ENCODE results near the gene CEP97.
A peak's percentile ranks its signal among the peaks of the same experiment; 100 is the strongest.
"Not testable (repeated sequence)": the region's sequence is repeated elsewhere in the genome, so short reads cannot be mapped to it uniquely, and the experiment has no call there.

The CEP97 gene

DNA sequence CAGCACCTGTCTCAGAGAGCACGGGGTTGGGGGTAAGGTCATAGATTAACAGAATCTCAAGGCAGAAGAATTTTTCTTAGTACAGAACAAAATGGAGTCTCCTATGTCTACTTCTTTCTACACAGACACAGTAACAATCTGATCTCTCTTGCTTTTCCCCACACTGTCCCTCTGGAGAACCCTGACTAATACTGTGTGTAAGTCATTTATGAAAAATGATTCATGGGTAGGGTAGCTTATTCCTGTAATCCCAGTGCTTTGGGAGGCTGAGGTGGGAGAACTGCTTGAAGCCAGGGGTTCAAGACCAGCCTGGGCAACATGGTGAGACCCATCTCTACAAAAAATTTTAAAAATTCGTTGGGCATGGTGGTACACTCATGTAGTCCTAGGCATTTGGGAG, 19.8 kb upstream of the CEP97 start:
- DNase-seq: not testable (repeated sequence)

DNA sequence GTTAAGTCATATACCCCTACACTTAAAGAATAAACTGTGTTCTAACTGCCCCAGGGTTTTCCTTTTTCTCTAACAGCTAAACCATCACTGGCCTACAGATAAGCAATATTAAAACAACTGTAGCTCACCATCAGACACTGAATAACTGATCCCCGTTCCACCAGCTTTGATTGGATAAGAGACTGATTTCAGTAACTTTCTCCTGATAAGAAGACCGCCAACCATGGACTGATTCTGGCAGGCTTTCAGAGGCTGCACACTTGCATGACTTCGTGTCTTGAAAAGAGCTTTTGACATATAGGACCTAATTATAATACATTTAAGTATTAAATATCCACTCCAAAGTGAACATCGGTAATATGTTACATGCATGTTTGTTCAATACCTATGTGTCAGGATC, 15.3 kb upstream of the CEP97 start:
- no peak for DNase-seq

DNA sequence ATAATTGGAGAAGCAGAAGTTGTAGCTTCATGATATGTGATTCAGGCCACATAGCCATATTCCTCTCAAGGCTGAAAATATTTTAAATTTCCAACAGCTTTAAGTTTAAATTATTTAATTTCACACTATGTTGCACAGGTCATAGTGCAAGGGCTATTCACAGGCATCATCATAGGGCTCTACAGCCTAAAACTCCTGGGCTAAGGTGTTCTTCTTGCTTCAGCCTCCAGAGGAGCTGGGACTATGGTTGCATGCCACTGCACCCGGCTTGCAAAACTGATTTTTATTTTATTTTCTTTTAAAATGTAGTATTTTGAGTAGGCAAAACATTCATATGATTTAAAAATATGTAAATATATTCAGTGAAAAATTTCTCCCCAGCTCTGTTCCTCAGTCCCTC, 6.0 kb upstream of the CEP97 start:
- DNase-seq: no peak

DNA sequence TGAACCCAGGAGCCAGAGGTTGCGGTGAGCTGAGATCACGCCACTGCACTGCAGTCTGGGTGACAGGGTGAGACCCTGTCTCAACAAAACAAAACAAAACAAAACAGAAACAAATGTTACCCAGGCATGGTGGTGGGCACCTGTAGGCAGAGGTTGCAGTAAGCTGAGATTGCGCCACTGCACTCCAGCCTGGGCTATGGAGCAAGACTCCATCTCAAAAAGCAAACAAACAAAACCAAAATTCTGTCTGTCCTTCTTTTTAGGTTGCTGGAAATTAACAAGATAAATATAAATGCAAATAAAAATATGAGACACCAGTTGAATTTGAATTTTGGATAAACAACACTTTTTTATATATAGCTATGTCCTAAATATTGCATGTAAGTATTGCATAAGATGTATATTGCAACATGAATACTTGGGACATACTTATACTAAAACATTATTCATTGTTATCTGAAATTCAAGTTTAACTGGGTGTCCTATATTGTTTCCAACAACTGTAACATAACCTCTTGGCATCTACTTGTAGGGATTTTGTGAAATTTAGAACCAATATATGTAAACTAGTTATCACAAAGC, 4.7 kb upstream of the CEP97 start:
- DNase-seq: no peak

DNA sequence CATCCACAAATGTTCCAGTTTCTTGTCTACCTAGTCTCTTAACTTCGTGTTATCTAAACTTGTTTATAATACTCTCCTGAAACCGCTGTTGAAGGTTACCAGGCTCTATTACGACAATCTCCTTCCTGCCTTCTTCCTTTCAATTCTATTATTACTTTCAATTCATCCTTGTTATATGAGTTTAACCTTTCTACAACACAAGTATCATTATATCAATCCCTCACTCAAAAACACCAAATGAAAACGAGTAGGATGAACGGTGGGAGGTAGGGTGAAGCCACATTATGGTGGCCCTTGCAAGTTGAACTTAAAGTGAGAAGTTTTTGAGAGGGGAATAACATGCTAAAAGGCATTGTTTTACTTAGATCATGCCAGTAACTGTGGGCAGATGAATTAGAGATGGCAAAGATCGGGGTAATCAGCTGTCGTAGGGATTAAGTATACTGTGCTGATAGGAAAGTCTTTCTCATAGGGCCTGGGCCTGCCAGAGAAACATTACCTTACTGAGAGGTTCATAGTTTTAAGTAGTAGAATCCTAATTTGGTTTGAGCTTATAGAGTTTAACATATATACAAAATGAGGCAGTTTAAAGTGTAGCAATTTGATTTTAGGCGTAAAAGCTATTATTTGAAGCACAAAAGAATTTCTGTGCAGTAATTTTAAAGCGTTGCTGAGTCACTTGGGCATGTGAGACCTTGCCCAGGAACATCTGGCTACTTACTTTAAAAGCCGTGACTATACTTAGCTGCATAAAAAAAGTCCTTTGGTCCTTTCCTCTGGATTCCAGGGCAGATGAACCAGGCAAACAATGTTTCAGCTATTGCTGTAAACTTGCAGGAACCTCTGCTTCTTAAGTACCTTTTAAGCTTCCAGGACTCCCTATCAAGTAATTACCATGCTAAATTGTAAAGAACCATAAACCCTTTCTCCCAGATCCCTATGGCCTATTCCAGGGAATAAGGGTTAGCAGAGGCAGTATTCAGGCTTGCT, 3.3 kb upstream of the CEP97 start:
- no peak for DNase-seq

DNA sequence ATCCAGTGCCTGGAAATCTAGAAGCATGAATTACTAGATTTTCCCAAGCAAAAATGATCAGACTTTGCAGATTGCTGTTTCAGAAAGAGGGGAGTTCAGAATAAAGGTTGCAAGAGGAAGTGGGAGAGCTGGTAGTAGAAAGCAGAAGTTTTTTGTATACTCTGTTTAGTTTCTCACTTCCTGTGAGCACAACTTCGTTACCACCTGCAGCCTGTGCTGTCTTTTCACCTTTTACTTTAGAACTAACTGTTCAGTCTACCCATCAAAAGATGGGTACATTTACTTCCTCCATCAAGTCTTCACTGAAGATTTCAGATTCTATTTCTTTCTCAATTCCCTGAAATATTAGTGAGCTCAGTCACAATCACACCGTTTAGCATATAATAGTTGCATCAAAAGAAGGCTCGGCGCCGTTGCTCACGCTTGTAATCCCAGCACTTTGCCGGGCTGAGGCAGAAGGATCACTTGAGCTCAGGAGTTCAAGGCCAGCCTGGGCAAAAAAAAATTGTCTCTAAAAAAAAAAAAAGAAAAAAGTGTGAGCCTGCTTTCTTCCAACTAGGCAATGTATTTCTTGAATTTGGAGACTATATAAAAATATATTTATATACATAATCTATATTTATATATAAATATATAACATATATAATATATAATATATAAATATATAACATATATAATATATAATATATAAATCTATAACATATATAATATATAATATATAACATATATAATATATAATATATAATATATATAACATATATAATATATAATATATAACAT, 1.8 kb upstream of the CEP97 start:
- DNase-seq: peak; percentile 40 to 45

DNA sequence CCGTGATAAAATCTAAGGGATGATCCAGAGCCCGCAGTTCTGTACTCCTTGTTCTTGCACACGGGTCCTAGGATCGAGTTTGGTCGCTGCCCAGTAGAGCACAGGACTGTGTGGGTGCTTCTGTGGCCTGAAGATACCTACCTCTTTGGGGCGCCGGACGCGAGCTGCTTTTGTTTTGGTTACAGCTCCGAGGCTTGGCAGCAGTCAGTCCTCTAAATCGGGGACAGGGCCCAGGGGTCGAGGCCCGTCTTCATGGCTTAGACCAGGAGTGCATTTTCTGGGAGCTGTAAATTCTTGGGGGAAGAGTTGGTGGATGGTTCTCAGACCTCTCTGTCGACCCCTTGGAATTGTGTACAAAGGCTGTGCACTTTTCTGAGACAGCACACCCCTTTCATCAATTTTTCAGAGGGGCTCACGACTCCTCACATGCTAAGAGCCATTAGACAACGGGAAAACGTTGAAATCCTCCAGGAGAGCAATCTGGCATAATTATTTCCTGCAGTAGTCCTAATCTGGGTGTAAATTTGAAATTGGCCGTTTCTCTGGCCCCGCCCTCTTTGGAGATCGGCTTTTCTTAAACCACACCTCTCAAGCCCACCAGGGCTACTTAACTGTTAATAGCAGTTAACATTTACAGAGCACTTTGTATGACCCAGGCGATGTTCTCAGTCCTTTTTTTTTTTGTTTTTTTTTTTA, 928 bp downstream of the CEP97 start:
- DNase-seq: peak; percentile 61 to 62

DNA sequence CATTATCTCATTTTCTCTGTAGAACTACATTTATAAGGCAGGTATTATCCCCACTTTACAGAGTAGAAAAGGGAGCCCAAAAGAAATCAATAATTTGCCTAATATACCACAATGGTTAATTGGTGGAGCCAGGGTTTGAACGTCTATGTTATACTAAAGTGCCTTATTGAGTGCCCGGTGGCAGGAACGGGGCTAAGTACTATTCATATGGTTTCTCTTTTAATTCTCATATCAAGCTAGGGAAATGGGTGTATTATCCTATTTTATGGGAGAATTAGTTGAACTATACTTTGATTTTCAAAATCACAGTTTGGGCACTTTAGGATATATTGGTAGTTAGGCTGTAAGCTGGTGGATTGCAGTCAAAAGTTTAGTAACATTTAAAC, 1.5 kb downstream of the CEP97 start:
- DNase-seq: no peak

DNA sequence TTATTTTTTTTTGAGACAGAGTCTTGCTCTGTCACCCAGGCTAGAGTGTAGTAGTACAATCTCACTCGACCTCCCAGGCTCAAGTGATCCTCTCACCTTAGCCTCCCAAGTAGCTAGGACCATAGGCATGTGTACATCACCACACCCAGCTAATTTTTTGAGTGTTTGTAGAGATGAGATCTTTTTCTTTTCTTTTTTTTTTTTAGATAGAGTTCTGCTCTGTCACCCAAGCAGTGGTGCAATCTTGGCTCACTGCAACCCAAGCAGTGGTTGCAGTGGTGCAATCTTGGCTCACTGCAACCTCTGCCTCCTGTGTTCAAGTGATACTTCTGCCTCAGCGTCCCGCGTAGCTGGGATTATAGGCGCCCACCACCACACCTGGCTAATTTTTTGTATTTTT, 5.2 kb downstream of the CEP97 start:
- DNase-seq: no peak

DNA sequence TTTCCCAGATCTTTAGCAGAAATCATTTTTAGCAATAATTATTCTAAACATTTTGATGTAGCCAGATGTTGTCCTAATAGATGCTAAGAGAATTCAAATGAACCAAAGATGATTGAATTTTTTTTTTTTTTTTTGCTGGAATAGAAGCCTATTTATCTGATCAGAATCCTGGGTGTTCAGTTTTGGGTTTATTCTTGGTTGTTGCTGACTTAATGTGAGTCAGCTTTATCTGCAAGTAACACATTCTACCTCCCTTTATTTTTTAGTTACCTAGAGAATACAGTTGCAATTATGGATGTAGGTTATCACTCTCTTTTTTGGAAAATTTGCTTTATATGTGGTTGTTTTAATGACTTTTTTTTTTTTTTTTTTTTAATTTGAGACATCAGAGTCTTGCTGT, 6.4 kb downstream of the CEP97 start:
- no peak for DNase-seq

DNA sequence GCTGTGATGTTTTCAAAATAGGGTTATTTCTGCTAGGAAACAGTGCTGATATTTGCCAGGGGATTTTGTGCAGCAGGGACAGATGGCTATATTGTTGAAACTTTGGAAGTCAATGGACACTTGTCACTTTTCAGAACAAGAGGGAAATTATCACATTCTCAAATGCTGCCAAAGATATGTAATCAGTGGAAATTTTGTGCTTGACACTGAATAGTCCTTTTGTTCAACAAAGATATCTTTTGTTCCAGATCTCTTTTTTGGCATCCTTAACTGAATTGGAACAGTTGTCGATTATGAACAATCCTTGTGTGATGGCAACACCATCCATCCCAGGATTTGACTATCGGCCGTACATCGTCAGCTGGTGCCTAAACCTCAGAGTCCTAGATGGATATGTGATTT, 7.8 kb downstream of the CEP97 start:
- DNase-seq: no peak

DNA sequence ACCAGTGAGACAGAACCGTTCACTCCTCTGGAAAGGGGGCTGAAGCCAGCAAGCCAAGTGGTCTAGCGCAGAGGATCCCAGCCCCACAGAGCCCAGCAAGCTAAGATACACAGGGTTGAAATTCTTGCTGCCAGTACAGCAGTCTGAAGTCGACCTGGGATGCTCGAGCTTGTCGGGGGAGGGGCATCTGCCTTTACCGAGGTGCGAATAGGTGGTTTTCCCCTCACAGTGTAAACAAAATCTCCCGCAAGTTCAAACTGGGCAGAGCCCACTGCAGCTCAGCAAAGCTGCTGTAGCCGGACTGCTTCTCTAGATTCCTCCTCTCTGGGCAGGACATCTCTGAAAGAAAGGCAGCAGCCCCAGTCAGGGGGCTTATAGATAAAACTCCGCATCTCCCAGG, 11.4 kb downstream of the CEP97 start:
- DNase-seq: no peak

DNA sequence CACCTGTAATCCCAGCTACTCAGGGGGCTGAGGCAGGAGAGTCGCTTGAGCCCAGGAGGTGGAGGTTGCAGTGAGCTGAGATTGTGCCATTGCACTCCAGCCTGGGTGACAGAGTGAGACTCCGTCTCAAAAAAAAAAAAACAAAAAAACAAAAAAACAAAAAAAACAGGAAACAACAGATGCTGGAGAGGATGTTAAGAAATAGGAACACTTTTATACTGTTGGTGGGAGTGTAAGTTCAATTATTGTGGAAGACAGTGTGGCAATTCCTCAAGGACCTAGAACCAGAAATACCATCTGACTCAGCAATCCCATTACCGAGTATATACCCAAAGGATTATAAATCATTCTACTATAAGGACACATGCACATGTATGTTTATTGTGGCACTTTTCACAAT, 17.5 kb downstream of the CEP97 start:
- DNase-seq: not testable (repeated sequence)

DNA sequence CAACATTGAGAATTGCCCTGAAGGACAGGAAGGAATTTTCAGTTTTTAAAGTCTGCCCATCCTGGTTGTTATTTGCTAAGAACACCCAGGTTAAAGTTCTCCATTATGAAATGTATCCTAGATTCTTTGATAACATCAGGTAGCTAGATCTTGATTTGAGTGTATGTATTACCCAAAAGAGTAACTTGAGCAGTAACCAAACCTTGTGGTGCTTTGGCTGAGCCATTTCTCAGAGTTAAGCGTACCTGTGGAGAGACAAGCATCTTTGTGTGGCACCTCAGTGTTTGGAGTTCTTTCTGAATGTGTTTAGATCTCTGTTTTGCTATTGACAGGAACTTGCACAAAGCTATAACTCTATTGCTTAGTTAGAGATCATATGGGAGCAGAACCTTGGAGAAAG, 20.4 kb downstream of the CEP97 start:
- no peak for DNase-seq

DNA sequence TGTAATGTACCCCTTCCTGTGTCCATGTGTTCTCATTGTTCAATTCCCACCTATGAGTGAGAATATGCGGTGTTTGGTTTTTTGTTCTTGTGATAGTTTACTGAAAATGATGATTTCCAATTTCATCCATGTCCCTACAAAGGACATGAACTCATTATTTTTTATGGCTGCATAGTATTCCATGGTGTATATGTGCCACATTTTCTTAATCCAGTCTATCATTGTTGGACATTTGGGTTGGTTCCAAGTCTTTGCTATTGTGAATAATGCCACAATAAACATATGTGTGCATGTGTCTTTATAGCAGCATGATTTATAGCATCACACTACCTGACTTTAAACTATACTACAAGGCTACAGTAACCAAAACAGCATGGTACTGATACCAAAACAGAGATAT, 21.5 kb downstream of the CEP97 start:
- not testable (repeated sequence) for DNase-seq

DNA sequence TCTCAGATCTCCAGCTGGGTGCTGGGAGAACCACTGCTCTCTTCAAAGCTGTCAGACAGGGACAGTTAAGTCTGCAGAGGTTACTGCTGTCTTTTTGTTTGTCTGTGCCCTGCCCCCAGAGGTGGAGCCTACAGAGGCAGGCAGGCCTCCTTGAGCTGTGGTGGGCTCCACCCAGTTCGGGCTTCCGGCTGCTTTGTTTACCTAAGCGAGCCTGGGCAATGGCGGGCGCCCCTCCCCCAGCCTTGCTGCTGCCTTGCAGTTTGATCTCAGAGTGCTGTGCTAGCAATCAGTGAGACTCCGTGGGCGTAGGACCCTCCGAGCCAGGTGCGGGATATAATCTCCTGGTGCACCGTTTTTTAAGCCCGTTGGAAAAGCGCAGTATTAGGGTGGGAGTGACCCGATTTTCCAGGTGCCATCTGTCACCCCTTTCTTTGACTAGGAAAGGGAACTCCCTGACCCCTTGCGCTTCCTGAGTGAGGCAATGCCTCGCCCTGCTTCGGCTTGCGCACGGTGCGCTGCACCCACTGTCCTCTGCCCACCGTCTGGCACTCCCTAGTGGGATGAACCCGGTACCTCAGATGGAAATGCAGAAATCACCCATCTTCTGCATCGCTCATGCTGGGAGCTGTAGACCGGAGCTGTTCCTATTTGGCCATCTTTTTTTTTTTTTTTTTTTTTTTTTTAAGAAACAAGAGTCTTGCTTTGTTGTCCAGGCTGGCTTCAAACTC, 29.1 kb downstream of the CEP97 start:
- DNase-seq: not testable (repeated sequence)

DNA sequence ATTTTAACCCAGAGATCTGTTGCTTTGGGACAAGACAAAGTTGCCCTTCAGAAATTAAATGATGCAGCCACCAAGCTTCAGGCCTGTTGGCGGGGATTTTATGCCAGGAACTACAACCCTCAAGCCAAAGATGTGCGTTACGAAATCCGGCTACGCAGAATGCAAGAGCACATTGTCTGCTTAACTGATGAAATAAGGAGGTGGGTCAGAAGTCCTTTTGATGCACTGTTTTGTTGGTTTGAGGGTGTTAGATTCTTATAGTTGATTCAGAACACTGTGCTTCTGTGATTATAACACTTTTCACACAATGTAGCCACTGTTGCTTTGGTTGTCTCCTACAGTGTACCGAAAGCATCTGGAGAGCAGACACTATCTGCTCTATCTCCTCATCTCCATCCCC, 33.8 kb downstream of the CEP97 start:
- DNase-seq: no peak

DNA sequence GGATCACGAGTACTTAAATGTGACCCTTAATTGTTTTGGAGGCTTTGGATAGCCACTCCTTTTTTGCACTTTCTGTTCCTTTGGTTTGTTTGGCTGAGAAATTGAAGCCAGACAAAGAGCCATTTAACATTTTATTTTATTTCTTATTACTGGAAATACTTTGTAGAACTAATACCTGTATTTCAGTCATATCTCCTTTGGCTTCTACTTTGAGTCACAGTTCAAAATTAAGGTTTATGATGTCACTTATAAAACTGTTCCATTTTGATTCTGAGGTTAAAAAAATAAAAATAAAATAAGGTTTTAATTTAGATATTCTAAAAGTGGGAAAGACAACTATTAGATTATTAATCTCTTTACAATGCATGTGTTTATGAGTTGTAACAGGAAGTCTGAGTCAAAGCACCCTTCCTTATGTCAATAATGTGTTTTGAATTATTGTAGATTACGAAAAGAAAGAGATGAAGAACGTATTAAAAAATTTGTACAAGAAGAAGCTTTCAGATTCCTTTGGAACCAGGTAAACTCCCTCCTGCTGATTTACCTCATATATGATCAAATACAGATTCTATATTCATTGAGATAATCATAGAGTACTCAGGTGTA, 37.7 kb downstream of the CEP97 start:
- DNase-seq: no peak

DNA sequence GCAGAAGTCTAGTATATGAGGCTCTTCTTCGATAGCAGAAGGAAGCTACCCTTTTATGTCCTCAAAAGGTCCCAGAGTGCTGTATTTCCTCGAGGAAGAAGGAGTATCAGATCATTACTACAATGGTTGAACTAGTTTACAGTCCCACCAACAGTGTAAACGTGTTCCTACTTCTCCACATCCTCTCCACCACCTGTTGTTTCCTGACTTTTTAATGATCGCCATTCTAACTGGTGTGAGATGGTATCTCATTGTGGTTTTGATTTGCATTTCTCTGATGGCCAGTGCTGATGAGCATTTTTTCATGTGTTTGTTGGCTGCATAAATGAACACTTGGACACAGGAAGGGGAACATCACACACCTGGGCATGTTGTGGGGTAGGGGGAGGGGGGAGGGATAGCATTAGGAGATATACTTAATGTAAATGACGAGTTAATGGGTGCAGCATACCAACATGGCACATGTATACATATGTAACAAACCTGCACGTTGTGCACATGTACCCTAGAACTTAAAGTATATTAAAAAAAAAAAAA, 53.4 kb downstream of the CEP97 start:
- not testable (repeated sequence) for DNase-seq

DNA sequence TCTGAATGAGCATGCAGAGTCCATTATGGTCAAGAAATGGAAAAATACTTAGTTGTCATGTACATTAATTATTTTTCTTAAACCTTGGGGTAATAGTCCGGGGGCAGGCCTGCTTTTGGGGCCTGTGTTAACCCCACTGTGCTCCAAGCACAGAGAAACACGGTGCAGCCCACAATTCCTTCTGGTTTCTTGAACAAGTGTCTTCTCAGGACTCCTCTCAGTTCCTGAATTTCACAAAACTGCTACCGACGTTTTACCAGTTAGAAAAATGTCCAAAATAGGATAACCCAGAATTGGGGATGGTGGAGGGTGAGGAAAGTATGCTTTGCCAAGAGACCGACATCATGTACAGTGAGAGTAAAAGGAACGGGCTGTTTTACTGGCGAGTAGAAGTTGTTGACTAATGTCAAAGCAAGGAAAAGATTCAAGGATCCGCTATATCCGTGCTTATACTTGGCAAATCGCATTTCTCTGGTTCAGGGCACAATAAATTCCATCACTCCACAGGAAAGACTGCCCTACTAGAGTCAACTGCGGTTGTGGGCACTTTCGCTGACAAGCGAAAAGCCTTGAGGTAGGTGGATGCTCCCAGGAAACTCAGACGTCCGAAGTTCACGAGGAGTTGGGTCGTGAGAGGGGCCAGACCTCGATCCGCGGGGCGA, 54.1 kb downstream of the CEP97 start:
- no peak for DNase-seq

All from Kasumi-1 (cell line).